H9 (cell line): ENCODE data around the gene RRBP1. TPM values are rescaled to one million over a fixed set of nuclear protein-coding genes. Genes with fewer than 3 reads are reported as not detected.

Experiments used
- DNase-seq: peaks from one replicate; pipeline ENCODE4 v3.0.0-alpha.2; 2017
- H2AFZ ChIP-seq: one replicate; pipeline ENCODE4 v1.6.1; 2013; ENCODE audit warnings: mild to moderate bottlenecking, low read length, control low read depth, moderate library complexity
- H2AK5ac ChIP-seq: 2 replicates; pipeline ENCODE4 v1.6.1; 2013; ENCODE audit warnings: low read length, control low read depth, mixed read lengths; ENCODE audit not compliant: insufficient read length
- H2BK120ac ChIP-seq: one replicate; pipeline ENCODE4 v1.6.1; 2013; ENCODE audit warnings: low read depth, mild to moderate bottlenecking, low read length, control low read depth, inconsistent platforms; ENCODE audit not compliant: poor library complexity, severe bottlenecking
- H2BK12ac ChIP-seq: 2 replicates; pipeline ENCODE4 v1.6.1; 2013; ENCODE audit warnings: low read length, control low read depth, mixed read lengths, low read depth; ENCODE audit not compliant: insufficient read length
- H2BK15ac ChIP-seq: 2 replicates; pipeline ENCODE4 v1.6.1; 2013; ENCODE audit warnings: low read depth, low read length, control low read depth
- H2BK20ac ChIP-seq: one replicate; pipeline ENCODE4 v1.6.1; 2013; ENCODE audit warnings: low read depth, mild to moderate bottlenecking, low read length, control low read depth, inconsistent platforms; ENCODE audit not compliant: poor library complexity, severe bottlenecking
- H2BK5ac ChIP-seq: 2 replicates; pipeline ENCODE4 v1.6.1; 2013; ENCODE audit warnings: low read length, control low read depth, mixed read lengths; ENCODE audit not compliant: insufficient read length
- H3K14ac ChIP-seq: 2 replicates; pipeline ENCODE4 v1.6.1; 2013; ENCODE audit warnings: low read length, control low read depth; ENCODE audit not compliant: insufficient read depth
- H3K18ac ChIP-seq: 2 replicates; pipeline ENCODE4 v1.6.1; 2013; ENCODE audit warnings: low read depth, mild to moderate bottlenecking, mixed read lengths, low read length, control low read depth; ENCODE audit not compliant: insufficient read length
- H3K23ac ChIP-seq: 2 replicates; pipeline ENCODE4 v1.6.1; 2013; ENCODE audit warnings: low read length, control low read depth, mixed read lengths, low read depth; ENCODE audit not compliant: insufficient read length
- H3K23me2 ChIP-seq: 2 replicates; pipeline ENCODE4 v1.6.1; 2013; ENCODE audit warnings: low read depth, mild to moderate bottlenecking, mixed read lengths, low read length, control low read depth; ENCODE audit not compliant: insufficient read length, poor library complexity, severe bottlenecking
- H3K27ac ChIP-seq: 2 replicates; pipeline ENCODE4 v1.5.1; 2013; ENCODE audit warnings: low read length, control low read depth, mixed read lengths, low read depth; ENCODE audit not compliant: insufficient read length
- H3K27me3 ChIP-seq: 2 replicates; pipeline ENCODE4 v1.6.1; 2013; ENCODE audit warnings: low read length, control low read depth, inconsistent platforms; ENCODE audit not compliant: insufficient read depth
- H3K4ac ChIP-seq: 2 replicates; pipeline ENCODE4 v1.6.1; 2013; ENCODE audit warnings: low read depth, mild to moderate bottlenecking, control low read depth, inconsistent platforms, low read length, moderate library complexity
- H3K4me1 ChIP-seq: 2 replicates; pipeline ENCODE4 v1.6.1; 2013; ENCODE audit warnings: low read length, control low read depth, inconsistent platforms; ENCODE audit not compliant: insufficient read depth
- H3K4me2 ChIP-seq: 2 replicates; pipeline ENCODE4 v1.6.1; 2013; ENCODE audit warnings: low read length, control low read depth, mixed read lengths; ENCODE audit not compliant: insufficient read length, insufficient read depth
- H3K56ac ChIP-seq: 2 replicates; pipeline ENCODE4 v1.6.1; 2013; ENCODE audit warnings: low read depth, mild to moderate bottlenecking, mixed read lengths, low read length, control low read depth; ENCODE audit not compliant: insufficient read length
- H3K79me1 ChIP-seq: 2 replicates; pipeline ENCODE4 v1.6.1; 2013; ENCODE audit warnings: low read depth, mild to moderate bottlenecking, moderate library complexity, low read length, control low read depth, inconsistent platforms; ENCODE audit not compliant: insufficient read depth, poor library complexity, severe bottlenecking
- H3K79me2 ChIP-seq: 2 replicates; pipeline ENCODE4 v1.6.1; 2013; ENCODE audit warnings: low read length, control low read depth, inconsistent platforms; ENCODE audit not compliant: insufficient read depth
- H3K9ac ChIP-seq: 2 replicates; pipeline ENCODE4 v1.6.1; 2013; ENCODE audit warnings: low read length, control low read depth, mixed read lengths; ENCODE audit not compliant: insufficient read length; ENCODE audit errors: extremely low read depth
- H3K9me3 ChIP-seq: one replicate; pipeline ENCODE4 v1.6.1; 2013; ENCODE audit warnings: low read depth, low read length, inconsistent platforms; ENCODE audit not compliant: control insufficient read depth
- H3T11ph ChIP-seq: one replicate; pipeline ENCODE4 v1.6.1; 2013; ENCODE audit warnings: mild to moderate bottlenecking, low read length, control low read depth, inconsistent platforms
- H4K20me1 ChIP-seq: one replicate; pipeline ENCODE4 v1.6.1; 2013; ENCODE audit not compliant: control insufficient read depth, insufficient read length, insufficient read depth
- H4K5ac ChIP-seq: 2 replicates; pipeline ENCODE4 v1.6.1; 2013; ENCODE audit warnings: low read depth, mild to moderate bottlenecking, mixed read lengths, low read length, control low read depth; ENCODE audit not compliant: insufficient read length
- H4K8ac ChIP-seq: replicated peaks from 2 replicates; pipeline ENCODE4 v1.6.1; 2013; ENCODE audit warnings: low read length, control low read depth, mixed read lengths, low read depth; ENCODE audit not compliant: insufficient read length
- H4K91ac ChIP-seq: 2 replicates; pipeline ENCODE4 v1.6.1; 2013; ENCODE audit warnings: low read depth, mild to moderate bottlenecking, moderate library complexity, mixed read lengths, low read length, control low read depth; ENCODE audit not compliant: insufficient read length
- H3K27ac Mint-ChIP-seq, 3 experiments: 2 replicates in 2 of 3; 3 replicates in 1 of 3; pipeline ENCODE4 v1.8.0; 2020 to 2021; ENCODE audit warnings: mixed read lengths in 3 of 3, mild to moderate bottlenecking in 1 of 3, moderate library complexity in 1 of 3
- H3K27me3 Mint-ChIP-seq: 2 replicates; pipeline ENCODE4 v1.8.0; 2021; ENCODE audit warnings: low read depth, mild to moderate bottlenecking, moderate library complexity, mixed read lengths
- H3K36me3 Mint-ChIP-seq, 3 experiments: 2 replicates in 2 of 3; 3 replicates in 1 of 3; pipeline ENCODE4 v1.8.0; 2020 to 2021; ENCODE audit warnings: low read depth in 3 of 3, mixed read lengths in 3 of 3; ENCODE audit not compliant: insufficient read depth in 1 of 3
- H3K4me1 Mint-ChIP-seq, 2 experiments: 2 replicates each; pipeline ENCODE4 v1.8.0; 2020; ENCODE audit warnings: mixed read lengths in 2 of 2
- H3K4me3 Mint-ChIP-seq, 2 experiments: 2 replicates in 1 of 2; 3 replicates in 1 of 2; pipeline ENCODE4 v1.8.0; 2020 to 2021; ENCODE audit warnings: mild to moderate bottlenecking in 2 of 2, mixed read lengths in 2 of 2, moderate library complexity in 1 of 2
- H3K9me3 Mint-ChIP-seq, 2 experiments: 2 replicates in 1 of 2; 3 replicates in 1 of 2; pipeline ENCODE4 v1.8.0; 2020; ENCODE audit warnings: mild to moderate bottlenecking in 2 of 2, mixed read lengths in 2 of 2, moderate library complexity in 1 of 2
- CTCF ChIP-seq: fragments of 200-600 bp; sonication (generic); conservative IDR thresholded peaks from 3 replicates; pipeline ENCODE4 v1.8.0; 2021; ENCODE audit warnings: antibody characterized with exemption, mild to moderate bottlenecking
- WGBS: extraction: QIAGEN DNeasy Blood & Tissue Kit; methylation state at CpG from one replicate; pipeline ENCODE4 v1.1.7; 2013; ENCODE audit warnings: missing lambda C conversion rate, low lambda C conversion rate, mixed read lengths; ENCODE audit not compliant: insufficient read length; ENCODE audit errors: extremely low coverage; 5-methylcytosine and 5-hydroxymethylcytosine counted together
- total RNA-seq: library from RNA; stranded (reverse); gene quantifications from 2 replicates; pipeline ENCODE4 v1.2.1, GENCODE V29; 2021

RRBP1 gene
- total RNA-seq, 1 experiment from 2014 or later: 97.8 TPM

- H3K56ac ChIP-seq: no peak overlapping the region
- peaks cover 35 to 36% of the 10 kb centered on the region in 2 experiments for H3K4me1 Mint-ChIP-seq
- no peak for DNase-seq
- H4K20me1 ChIP-seq: no peaks in the 10 kb centered on the region
- no peak overlapping the region for H3T11ph ChIP-seq
- H3K18ac ChIP-seq: no peak overlapping the region
- H2BK5ac ChIP-seq: no peak overlapping the region
- no peak overlapping the region for H2BK20ac ChIP-seq
- H3K9me3 Mint-ChIP-seq: no peaks in the 10 kb centered on the region
- H2BK12ac ChIP-seq: no peak overlapping the region
- H2AFZ ChIP-seq: no peak overlapping the region
- no peak overlapping the region for H3K4me3 Mint-ChIP-seq
- H3K27ac ChIP-seq: no peak overlapping the region
- no peak overlapping the region for H3K14ac ChIP-seq
- H4K8ac ChIP-seq: no peak overlapping the region
- H4K91ac ChIP-seq: no peak overlapping the region
- H3K23ac ChIP-seq: no peak overlapping the region
- peaks cover 3% of the 10 kb centered on the region for H3K23me2 ChIP-seq
- H3K9ac ChIP-seq: no peak overlapping the region
- H3K79me2 ChIP-seq: peaks cover 43% of the 10 kb centered on the region
- H2BK120ac ChIP-seq: no peak overlapping the region
- H3K27ac Mint-ChIP-seq: peak overlapping the region in 2 of 3 experiments; percentile 49 to 71; a peak in 4 of 7 replicates
- H3K27me3 ChIP-seq: no peaks in the 10 kb centered on the region
- H3K79me1 ChIP-seq: peaks cover 20% of the 10 kb centered on the region
- H3K36me3 Mint-ChIP-seq: peaks cover 17 to 39% (median 30%) of the 10 kb centered on the region in 3 experiments
- H4K5ac ChIP-seq: no peak overlapping the region
- H3K9me3 ChIP-seq: no peaks in the 10 kb centered on the region
- no peak overlapping the region for H3K4ac ChIP-seq
- H3K4me2 ChIP-seq: no peak overlapping the region
- peaks cover 6% of the 10 kb centered on the region; the same call in 1 of the 2 replicates for H3K4me1 ChIP-seq
- no peaks in the 10 kb centered on the region for H3K27me3 Mint-ChIP-seq
- H2AK5ac ChIP-seq: no peak overlapping the region
- H2BK15ac ChIP-seq: no peak overlapping the region
- WGBS: no CpG with 5 or more reads among the region's 13 CpGs
- TF ChIP-seq CTCF: no peak
These were observed 6.3 kb downstream of the RRBP1 start for GRCh38 chr20:17675519-17676377.
